M059J (cell line): ENCODE results near the gene KCTD16. TPM values are rescaled to one million over a fixed set of nuclear protein-coding genes. Genes with fewer than 3 reads are reported as not detected.
A peak's percentile ranks its signal among the peaks of the same experiment; 100 is the strongest.

Source experiments
- DNase-seq: peaks from one replicate; pipeline ENCODE4 v3.0.0-alpha.2; 2012; ENCODE audit warnings: low read depth
- total RNA-seq: library from RNA; depleted of rRNA; stranded (reverse); fragments of >200 nt; shearing (Covaris generic); gene quantifications from 2 replicates; pipeline ENCODE4 v1.2.3, GENCODE V29; 2014

Gene KCTD16
- total RNA-seq, 1 experiment from 2014 or later: 0.10 TPM

- DNase-seq: no peak
Measured at GRCh38 chr5:144460600-144460999, 289.9 kb downstream of the KCTD16 start.

GRCh38 chr5:144462577-144462976 lies 291.9 kb downstream of the KCTD16 start:
- DNase-seq: no peak

DNA sequence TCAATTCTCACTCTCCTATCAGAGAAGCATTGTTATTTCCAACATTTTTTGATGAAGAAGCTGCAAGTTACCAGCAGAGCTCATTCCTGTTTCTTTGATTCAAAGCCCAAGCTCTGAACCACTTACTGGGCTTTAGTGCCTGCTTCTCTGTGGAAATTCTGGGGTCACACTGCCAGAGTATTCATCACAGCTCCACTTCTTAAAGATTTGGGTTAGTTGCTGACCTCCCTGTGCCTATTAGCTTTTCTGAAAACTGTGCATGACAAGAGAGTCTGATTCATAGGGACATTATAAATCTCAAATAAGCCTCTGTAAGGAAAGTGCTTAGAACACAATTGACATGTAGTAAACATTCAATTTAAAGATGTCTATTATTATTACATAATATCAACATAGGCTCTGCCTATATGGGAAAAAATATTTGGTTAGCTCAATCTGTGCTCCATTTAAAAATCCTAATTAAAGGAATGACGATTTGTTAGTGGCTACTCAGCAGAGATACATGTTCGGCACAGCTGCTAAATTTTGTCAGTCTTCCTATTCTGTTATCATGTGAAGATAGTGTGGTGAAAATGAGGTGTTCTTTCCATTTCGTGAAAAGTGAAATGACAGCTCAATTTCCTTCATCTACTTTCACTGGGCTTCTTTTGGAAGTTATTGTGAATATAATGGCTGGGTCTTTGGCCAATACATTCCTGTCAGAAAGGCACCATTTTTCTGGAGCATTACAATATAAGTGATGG lies 293.0 kb downstream of the KCTD16 start:
- DNase-seq: no peak

GRCh38 chr5:144464306-144464705 lies 293.6 kb downstream of the KCTD16 start:
- DNase-seq: no peak

DNA sequence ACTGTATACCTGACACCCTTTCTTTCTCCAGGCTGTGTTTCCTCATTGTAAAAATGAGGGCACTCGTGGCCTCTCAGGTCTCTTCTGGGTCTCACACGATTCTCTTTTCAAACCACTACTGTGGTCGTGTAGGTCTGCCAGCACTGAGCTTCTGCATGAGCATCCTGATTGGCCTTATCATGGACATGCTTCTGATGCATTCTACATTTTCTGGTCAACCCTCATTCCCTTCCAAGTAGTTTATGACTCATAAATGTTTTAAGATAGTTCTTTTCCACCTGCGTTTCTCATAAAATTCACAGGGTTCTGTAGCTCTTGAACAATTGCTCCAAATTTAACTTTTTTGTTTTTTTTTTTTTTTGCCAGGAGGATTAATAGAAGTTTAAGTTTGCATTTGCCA lies 294.8 kb downstream of the KCTD16 start:
- no peak for DNase-seq

DNA sequence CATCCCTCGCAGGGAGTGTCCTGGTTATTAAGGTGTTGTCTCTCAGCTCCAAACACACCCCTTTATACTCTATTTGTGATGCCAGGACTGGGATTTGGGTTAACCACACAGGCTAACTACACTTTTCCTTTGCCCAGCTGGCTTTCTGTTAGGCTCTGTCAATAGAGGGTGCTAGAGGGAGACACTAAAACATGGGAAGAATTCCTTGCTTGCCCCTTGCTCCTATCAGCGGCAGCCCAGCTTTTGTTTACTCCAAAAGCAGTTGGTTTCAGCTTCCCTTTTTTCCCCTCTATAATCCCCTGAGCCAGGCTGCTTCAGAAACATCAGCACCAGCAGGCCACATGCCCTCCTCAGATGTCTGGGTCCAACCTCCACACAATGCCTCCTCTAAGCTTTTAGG lies 297.1 kb downstream of the KCTD16 start:
- peak; percentile 32 for DNase-seq

DNA sequence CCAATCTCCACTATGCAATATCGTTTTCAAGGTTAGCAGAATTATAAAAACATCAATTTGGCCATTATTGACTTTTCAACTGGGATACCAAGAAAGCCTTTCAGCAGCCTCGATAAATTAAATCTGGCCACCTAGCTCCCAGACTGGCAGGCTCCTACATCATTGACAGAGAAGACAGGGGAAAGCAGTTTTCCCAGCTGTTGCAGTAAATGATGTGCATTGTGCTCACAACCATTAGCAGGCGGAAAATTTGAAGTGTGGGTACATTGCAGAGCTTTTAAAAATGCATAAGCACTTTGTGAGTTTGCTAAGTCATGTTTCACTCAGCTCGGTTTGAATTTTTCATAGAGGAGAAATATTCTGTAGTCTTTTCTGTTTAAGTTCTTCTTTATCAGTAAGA lies 297.9 kb downstream of the KCTD16 start:
- DNase-seq: no peak

DNA sequence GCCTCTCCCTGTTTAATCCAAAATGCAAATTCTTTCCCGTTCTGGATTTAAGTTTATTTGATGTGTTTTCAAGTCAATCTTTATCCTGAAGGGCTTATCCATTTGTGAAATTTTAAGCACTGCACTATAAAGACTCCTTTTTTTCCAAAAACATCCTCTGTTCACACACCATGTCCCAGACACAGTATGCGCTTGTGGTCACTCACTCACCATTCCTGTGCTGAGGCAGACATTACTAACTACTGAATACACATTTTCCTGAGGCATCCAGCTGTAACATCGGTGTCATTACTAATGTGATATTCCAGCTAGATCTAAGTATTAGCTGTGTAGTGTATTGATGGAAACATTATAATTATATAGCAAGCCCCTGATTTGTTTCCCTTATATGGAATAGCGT lies 298.4 kb downstream of the KCTD16 start:
- no peak for DNase-seq

DNA sequence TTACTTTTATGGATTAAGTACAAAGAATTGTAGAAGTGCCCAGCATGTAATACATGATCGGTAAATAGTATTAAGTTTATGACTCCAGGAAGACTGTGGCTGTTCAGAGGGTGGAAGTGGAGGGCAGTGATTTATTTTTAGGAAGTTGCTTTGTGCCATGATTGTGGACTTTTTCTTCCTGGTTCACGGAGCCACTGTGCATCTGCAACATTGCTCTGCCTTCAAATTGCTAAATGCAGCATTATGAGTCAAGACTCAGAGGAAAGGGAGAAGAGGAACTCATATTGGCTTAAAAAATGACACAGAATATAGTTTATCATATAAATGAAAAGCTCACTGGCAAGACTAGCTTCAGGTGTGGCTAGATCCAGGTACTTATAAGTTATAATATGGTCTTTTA lies 301.5 kb downstream of the KCTD16 start:
- no peak for DNase-seq

DNA sequence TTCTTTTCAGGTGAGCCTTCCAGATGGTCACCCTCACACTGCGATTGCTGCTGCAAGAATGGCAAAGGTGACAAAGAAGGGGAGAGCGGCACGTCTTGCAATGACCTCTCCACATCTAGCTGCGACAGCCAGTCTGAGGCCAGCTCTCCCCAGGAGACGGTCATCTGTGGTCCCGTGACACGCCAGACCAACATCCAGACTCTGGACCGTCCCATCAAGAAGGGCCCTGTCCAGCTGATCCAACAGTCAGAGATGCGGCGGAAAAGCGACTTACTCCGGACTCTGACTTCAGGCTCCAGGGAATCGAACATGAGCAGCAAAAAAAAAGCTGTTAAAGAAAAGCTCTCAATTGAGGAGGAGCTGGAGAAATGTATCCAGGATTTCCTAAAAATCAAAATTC lies 303.0 kb downstream of the KCTD16 start:
- no peak for DNase-seq

DNA sequence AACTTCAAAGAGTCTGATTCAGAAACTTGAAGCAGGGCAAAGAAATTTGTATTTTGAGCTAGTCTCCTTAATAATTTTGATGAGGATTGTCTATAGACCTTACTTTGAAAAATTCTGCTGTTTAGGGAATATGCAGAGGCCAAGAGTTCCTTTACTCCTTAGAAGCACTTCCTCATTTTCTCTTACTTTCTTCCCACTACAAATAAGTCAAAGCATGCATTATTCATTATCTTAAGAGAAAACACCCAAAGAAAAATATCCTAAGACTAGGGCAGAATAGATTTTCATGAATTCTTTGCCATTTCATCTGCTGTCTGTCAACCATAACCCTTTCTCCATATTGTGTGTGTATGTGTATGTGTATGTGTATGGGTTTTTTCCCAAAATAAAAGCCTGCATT lies 307.9 kb downstream of the KCTD16 start:
- DNase-seq: no peak

DNA sequence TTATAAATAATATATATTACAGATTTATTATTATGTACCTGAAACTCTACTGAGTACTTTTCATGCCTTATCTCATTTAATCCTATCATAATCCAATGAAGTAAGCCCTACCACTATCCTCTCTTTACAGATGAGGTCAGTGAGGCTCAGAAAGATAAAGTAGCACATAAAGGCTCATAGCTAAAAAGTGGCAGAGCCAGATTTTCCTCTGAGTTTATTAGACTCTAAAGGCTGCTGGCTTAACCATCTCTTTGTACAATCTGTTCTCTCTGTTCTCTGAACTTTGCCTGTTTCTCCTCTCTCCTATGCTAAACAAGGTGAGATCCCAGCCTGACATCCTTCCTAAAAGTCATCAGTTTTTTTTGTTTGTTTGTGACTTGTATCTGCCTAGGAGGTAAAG lies 311.2 kb downstream of the KCTD16 start:
- DNase-seq: no peak

GRCh38 chr5:144484124-144484897 lies 313.6 kb downstream of the KCTD16 start:
- peak; percentile 66 for DNase-seq

- no peak for DNase-seq
Measured at GRCh38 chr5:144485540-144485939, 314.9 kb downstream of the KCTD16 start.

DNA sequence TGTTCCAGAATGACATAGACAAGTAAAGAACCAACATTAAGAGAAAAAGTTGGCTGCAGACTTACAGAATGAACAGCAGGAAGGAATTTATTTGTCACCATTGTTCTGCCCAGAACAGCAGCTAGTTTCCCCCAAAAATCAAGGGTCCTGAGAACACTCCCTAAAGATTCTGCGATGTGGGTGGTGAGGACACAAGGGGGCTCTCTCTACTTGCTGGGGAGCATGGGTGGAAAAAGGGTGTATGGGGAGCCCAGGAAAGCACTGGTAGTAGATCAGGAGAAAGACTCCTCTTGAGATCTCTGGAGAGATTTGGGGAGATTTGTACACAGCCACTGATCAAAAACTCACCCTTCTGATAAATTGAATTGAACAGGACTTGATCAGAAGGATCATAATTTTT lies 316.5 kb downstream of the KCTD16 start:
- no peak for DNase-seq

DNA sequence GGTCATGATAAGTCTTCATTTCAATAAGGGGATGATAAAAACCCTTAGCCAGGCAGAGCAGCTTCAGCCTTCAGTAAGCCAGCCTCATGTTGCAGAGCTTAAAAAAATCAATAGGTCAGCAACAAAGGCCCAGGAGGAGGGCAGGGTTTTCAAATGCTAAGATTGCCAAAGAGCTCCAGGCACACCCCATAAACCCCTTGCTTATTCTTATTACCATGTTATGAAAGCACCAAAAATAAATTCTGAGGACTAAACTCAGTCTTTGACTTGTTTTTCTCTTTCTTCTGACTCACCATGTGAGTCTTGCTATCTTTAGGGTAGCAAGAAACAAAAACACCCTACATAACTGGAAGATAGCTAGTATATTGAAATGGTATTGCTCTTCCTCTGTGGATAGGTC lies 317.1 kb downstream of the KCTD16 start:
- no peak for DNase-seq

DNA sequence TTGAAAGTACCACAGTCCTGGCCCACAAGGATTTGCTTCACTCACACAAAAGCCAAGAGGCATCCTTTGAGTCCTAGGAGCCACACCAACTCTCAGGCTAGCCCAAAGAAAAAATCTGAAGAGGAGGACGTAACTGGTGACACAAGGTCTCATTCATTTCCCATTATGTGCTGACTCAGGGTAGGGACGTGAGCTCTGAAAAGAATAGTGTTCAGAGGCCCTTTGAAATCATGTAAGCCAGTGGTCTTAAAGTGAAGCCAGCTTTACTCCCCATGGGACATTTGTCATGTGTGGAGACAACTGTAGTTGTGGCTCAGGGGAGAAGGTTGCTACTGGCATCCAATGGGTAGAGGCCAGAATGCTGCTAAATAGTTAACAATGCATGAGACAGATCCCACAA lies 332.4 kb downstream of the KCTD16 start:
- no peak for DNase-seq

GRCh38 chr5:144504929-144505577 lies 334.4 kb downstream of the KCTD16 start:
- DNase-seq: peak; percentile 34

GRCh38 chr5:144510845-144511579 lies 340.3 kb downstream of the KCTD16 start:
- DNase-seq: no peak

DNA sequence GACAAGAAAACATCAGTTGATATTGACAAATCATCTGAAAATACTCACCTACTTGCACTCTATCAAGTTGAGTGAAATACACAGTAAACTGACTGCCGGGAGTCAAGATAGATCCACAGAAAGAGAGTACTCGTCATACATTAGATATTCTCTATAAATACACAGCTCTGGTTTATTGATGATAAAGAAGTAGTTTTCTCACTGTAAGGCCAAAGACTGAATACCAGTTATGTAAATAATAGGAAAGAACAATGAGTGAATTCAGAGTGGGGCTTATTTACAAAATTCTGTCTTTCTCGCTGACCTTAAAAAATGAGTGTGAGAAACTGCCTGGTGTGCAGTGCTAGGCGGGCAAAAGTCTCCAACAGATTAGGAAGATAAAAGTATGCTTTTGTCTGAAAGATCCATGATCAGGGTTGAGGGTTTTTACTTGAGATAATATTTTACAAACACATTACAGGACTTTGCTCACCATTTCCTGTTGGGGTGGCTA lies 341.0 kb downstream of the KCTD16 start:
- no peak for DNase-seq

DNA sequence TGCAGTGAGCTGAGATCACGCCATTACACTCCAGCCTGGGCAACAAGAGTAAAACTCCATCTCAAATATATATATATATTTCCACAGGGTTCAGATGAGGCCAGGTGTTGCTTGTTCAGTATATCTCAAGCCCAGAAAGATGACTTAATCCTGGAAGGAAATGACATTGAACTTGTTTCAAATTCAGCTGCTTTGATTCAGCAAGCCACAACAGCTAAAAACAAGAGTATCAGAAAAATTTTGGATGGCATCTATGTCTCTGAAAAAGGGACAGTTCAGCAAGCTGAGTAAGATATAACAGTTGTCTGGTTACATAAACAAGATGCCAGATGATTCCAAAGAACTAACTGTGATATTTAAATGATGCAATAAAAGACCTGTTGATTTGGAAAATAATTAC lies 352.0 kb downstream of the KCTD16 start:
- DNase-seq: no peak

DNA sequence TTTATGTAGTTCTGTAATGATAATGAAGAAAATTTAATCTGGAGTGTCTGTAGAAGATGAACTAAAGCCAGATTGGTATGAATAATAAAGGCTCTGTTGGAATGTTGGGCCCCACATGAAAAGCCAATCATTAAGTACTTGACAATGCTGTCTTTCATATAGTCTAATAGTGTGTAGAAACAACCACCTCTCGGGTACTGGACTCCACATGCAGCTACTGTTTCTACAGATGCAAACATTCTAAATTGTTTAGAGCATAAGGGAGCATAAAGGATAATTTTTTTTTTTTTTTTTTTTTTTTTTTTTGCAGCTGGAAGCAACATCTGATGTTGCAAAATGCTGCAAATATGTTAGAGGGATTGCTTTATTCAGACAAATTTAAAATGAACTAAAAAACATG lies 354.3 kb downstream of the KCTD16 start:
- DNase-seq: no peak
